NCI-H524 (cell line): ENCODE data around the gene MYO1E.
"Not testable (repeated sequence)": the region's sequence is repeated elsewhere in the genome, so short reads cannot be mapped to it uniquely, and the experiment has no call there.

Experiments
- DNase-seq, 2 experiments: peaks; one replicate each; lab custom pipeline; 2025; lab: John Stamatoyannopoulos, UW

MYO1E gene

DNA sequence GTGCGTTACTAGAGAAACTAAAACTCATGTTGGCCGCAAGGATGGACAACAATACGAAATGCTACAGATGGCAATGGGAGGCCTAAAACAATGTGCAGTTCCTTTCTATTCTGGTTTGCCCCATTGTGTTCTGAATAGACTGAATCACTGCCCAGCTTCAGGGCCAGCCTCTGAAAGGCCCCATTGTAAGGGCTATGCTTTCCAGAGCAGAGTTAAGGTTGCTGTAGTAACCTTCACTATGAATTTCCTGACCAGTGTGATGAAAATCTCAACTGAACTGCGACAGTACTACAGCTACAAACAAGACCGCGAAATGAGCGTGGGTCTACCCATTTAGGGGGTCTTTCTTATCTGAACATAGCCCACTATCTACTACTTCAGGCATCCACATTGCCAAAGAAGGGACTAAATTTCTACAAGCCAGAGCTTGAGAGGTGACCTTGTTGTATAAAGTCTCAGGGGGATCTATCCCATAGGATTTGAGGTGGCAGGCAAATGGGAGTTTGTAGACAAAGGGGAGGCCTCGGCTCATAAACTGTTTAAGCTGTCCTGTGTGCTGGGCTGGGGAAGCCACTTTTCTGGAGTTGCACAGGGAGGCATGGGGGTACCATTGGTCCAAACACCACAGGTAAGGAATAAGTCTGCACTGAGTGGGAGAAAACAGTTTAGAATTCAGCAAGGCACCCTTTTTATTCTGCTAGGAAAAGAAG, 80.1 kb downstream of the MYO1E start:
- no peak for DNase-seq

- no peak for DNase-seq
These were observed 81.5 kb downstream of the MYO1E start for GRCh38 chr15:59291213-59291549.

GRCh38 chr15:59290295-59291212, 82.1 kb downstream of the MYO1E start:
- no peak for DNase-seq

DNA sequence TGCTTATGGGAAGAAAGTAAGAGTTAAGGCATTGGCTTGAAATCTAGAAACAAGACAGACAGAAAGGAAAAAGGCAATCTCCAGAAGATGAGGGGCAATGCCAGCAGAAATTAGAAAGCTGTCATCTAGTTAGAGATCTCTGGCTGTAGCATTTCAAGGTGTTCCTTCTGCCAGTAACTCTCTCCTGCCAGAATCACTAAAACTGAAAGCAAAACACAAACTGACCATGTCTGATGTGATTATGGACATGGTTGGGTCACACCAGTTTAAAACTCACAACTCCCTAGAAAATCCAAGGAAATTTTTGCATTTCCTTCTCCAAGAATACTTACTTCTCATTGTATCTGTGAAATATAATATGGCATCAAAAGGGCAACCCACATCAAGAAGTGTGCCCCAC, 83.1 kb downstream of the MYO1E start:
- DNase-seq, result no peak

GRCh38 chr15:59283717-59284391, 88.8 kb downstream of the MYO1E start:
- DNase-seq, result no peak

- no peak for DNase-seq
These were observed 89.9 kb downstream of the MYO1E start for GRCh38 chr15:59282515-59283337.

- DNase-seq, result no peak
These were observed 91.0 kb downstream of the MYO1E start for GRCh38 chr15:59281699-59282098.

GRCh38 chr15:59280855-59281254, 91.8 kb downstream of the MYO1E start:
- no peak for DNase-seq

- not testable (repeated sequence) for DNase-seq
These were observed 92.4 kb downstream of the MYO1E start for GRCh38 chr15:59280292-59280691.

GRCh38 chr15:59279023-59279422, 93.6 kb downstream of the MYO1E start:
- DNase-seq, result no peak

DNA sequence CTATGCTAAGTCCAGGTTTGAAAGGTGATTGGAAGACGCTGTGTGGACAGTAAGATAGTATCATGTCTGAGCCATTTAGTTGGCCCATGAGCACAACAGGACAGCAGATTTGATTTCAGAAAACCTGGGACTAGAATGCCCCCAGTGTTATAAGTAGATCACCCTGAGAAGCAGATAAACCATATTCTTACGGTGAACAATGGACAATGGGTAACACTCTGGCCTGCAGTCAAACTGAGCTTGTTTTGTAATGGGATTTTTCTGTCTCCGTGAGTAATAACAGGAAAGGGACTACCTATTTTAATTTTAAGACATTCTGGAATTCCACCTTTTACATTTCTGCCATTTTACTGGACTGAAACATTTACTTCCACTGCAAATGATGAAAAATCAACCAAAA, 94.6 kb downstream of the MYO1E start:
- DNase-seq, result no peak

DNA sequence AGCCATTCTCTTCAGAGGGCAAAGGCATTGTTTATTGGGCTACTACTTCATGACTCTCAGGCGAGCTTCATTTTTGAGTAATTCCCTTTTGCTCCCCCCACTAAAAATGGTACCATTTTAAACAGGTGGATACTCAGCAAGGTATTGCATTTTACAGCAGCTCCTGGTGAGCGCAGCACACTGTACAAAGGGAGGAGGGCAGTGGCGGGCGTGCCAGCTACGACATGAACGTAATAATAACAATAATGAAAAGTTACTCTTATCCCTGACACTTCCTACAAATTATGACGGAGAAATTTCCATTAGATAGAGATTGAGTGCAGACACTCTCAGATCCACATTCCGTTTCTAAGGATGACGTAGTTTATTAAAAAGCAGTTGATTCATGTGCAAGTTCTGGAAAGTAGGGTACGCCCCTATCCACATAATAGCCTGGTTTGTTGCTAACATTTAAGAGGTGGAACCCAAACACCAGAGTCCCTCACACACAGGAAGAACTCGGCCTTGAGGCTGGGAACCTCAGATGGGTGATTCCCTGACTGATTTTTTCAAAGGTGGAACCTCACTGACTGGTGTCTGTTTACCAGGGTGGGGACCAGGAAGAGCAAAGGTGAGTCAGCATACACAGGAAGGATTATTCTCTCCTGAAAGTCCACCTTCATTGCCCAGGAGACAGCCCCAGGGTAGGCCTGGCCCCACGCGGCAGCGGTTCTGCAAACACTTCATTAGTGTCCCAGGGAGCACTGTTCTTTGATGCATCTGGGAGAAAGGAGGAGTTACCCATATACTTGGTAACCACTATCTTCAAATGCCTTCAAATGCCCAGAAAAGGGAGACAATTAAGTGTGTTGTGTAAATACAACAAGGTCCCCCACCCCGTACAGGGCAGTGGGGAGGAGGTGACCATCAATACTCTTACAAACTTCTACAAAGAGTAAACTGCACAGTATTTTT, 96.2 kb downstream of the MYO1E start:
- no peak for DNase-seq

GRCh38 chr15:59274126-59274970, 98.3 kb downstream of the MYO1E start:
- DNase-seq, result no peak

DNA sequence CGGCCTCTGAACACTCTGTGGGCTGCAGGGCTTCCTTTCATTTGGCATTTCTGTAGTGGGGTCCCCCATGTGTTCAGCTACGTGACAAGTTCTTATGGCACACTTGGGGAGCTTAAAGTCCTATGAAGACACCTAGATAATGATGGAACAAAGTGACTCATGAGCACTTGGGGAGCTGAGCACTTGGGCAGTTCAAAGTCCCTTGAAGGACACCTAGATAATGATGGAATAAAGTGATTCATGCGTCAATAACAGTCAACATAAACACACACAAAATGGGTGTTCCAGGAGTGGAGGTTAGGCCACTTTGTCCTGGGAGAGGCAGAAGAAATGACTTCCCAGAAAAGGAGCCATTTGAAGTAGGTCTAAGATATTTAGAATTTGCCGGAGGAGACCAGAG, 99.4 kb downstream of the MYO1E start:
- DNase-seq, result no peak

- DNase-seq, result no peak
These were observed 101.0 kb downstream of the MYO1E start for GRCh38 chr15:59271595-59272201.

GRCh38 chr15:59268852-59269407, 103.7 kb downstream of the MYO1E start:
- DNase-seq, result no peak

GRCh38 chr15:59268168-59268851, 104.4 kb downstream of the MYO1E start:
- DNase-seq, result no peak

- no peak for DNase-seq
These were observed 106.6 kb downstream of the MYO1E start for GRCh38 chr15:59266028-59266427.
